HEK293T (cell line): Measurements from ENCODE around the gene KCNF1.

ENCODE experiments used
- CTCF ChIA-PET: fragments of 350-600 bp; formaldehyde crosslinking; extraction: SDS; loops from one replicate; lab custom pipeline; 2021; ENCODE audit warnings: antibody characterized with exemption, inconsistent platforms; lab: Yijun Ruan, JAX
- POLR2A ChIA-PET: fragments of 350-600 bp; formaldehyde crosslinking; extraction: SDS; loops from one replicate; lab custom pipeline; 2020; ENCODE audit warnings: antibody characterized with exemption, inconsistent platforms; lab: Yijun Ruan, JAX
- DNase-seq: peaks from one replicate; pipeline ENCODE4 v3.0.0; 2012; ENCODE audit warnings: mixed read lengths; ENCODE audit errors: extremely low spot score
- ARNT ChIP-seq: fragments of 450-650 bp; IDR thresholded peaks from 2 replicates; pipeline ENCODE4 v1.6.1; 2017; ENCODE audit warnings: mild to moderate bottlenecking
- BHLHE40 ChIP-seq: fragments of 450-650 bp; IDR thresholded peaks from 2 replicates; pipeline ENCODE4 v1.6.1; 2016; ENCODE audit warnings: mild to moderate bottlenecking, moderate library complexity, borderline replicate concordance
- CTBP1 ChIP-seq: fragments of 450-650 bp; IDR thresholded peaks from 2 replicates; pipeline ENCODE4 v1.6.1; 2016; ENCODE audit warnings: borderline replicate concordance
- ELF4 ChIP-seq: fragments of 450-650 bp; IDR thresholded peaks from 2 replicates; pipeline ENCODE4 v1.6.1; 2017; ENCODE audit warnings: antibody characterized with exemption
- FOXA1 ChIP-seq: fragments of 450-650 bp; IDR thresholded peaks from 2 replicates; pipeline ENCODE4 v1.6.1; 2016; ENCODE audit warnings: mild to moderate bottlenecking
- FOXK2 ChIP-seq: fragments of 450-650 bp; IDR thresholded peaks from 2 replicates; pipeline ENCODE4 v1.6.1; 2016; ENCODE audit warnings: mild to moderate bottlenecking
- FOXM1 ChIP-seq: fragments of 450-650 bp; IDR thresholded peaks from 2 replicates; pipeline ENCODE4 v1.6.1; 2017; ENCODE audit warnings: mild to moderate bottlenecking, borderline replicate concordance
- HDGF ChIP-seq: fragments of 450-650 bp; IDR thresholded peaks from 2 replicates; pipeline ENCODE4 v1.6.1; 2017; ENCODE audit warnings: antibody characterized with exemption, borderline replicate concordance
- L3MBTL2 ChIP-seq: fragments of 450-650 bp; conservative IDR thresholded peaks from 2 replicates; pipeline ENCODE4 v1.6.1; 2016; ENCODE audit warnings: mild to moderate bottlenecking
- LEF1 ChIP-seq: fragments of 450-650 bp; IDR thresholded peaks from 2 replicates; pipeline ENCODE4 v1.6.1; 2017; ENCODE audit warnings: mild to moderate bottlenecking, borderline replicate concordance
- NFRKB ChIP-seq: fragments of 450-650 bp; IDR thresholded peaks from 2 replicates; pipeline ENCODE4 v1.6.1; 2016; ENCODE audit warnings: mild to moderate bottlenecking, moderate library complexity
- PKNOX1 ChIP-seq: fragments of 450-650 bp; IDR thresholded peaks from 2 replicates; pipeline ENCODE4 v1.6.1; 2016
- SP1 ChIP-seq: fragments of 450-650 bp; IDR thresholded peaks from 2 replicates; pipeline ENCODE4 v1.6.1; 2017
- SUZ12 ChIP-seq: fragments of 450-650 bp; IDR thresholded peaks from 2 replicates; pipeline ENCODE4 v1.6.1; 2016; ENCODE audit warnings: mild to moderate bottlenecking
- TARDBP ChIP-seq: fragments of 450-650 bp; IDR thresholded peaks from 2 replicates; pipeline ENCODE4 v1.6.1; 2016
- ZNF384 ChIP-seq: fragments of 450-650 bp; IDR thresholded peaks from 2 replicates; pipeline ENCODE4 v1.6.1; 2016

The KCNF1 gene

GRCh38 chr2:10931710-10932255, 20.0 kb downstream of the KCNF1 start:
- DNase-seq = no peak
- CTCF ChIA-PET = no interaction called here
- no peak for TF ChIP-seq ELF4
- POLR2A ChIA-PET = no interaction called here

DNA sequence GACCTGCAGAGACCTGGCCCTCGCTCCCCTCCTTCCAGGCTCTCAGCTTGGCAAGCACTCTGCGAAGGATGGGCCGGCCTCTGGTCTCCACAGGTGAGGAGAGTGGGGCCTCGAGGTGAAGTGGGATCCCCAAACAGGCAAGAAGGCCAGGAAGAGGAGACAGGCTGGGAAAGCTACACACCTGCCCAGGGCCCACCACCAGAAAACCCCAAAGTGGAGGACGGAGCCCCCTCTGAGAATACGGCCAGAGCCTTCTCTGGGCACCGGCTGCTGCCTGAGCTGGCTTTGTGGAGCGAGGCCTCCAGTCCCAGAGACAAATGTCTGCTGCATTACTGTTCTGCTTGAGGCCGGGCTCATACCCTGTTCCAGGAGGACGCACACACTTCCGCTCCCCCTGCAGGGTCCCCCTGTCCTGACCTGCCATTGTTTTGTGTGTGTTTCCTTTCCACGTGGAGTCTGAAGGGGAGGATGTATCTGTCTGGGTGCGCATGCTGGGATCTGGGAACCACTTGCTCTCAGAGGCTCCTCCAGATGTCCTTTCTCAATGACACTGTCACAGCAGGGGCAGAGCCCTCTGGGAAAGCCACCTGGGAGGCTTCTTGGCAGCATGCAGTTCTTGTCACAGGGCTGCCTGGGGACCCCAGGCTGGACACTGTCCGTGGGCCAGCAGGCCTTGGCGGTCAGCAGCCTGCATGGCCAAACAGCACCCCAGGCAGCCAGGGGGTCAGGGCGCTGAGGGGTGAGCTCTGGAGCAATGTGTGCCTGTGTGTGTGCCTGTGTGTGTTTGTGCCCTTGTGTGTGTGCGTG, 20.8 kb downstream of the KCNF1 start:
- no peak for DNase-seq

DNA sequence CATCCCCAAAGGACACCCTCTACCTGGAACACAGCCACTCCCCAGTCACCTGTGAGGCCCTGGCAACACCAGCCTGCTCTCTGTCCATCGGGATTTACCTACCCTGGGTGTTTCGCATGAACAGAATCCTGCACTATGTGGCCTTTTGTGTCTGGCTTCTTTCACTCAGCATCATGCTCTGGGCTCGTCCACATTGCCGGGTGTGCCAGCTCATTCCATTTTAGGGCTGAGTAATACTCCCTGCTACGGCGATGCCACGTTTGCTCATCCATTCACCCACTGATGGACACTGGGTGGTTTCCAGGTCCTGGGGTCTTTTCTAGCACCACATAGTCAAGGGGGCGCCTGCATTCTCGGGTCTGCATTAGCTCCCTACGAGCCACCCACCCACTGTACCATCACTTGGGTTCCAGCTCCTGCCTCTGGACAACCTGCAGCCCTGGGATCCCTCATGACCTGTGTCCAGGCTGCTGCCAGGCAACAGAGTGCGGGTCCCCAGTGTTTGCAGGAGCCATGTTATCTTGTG, 22.0 kb downstream of the KCNF1 start:
- no peak for TF ChIP-seq L3MBTL2
- TF ChIP-seq FOXK2 = no peak
- no peak for TF ChIP-seq ARNT
- no peak for TF ChIP-seq CTBP1
- TF ChIP-seq TARDBP = no peak
- TF ChIP-seq BHLHE40 = no peak
- no peak for TF ChIP-seq SUZ12
- no peak for TF ChIP-seq NFRKB
- no peak for TF ChIP-seq PKNOX1
- TF ChIP-seq FOXA1 = no peak
- TF ChIP-seq FOXM1 = no peak
- TF ChIP-seq ELF4 = no peak
- no peak for TF ChIP-seq LEF1
- CTCF ChIA-PET = no interaction called here
- DNase-seq = no peak
- POLR2A ChIA-PET = no interaction called here

More for the DNA sequence above, 20.8 kb downstream of the KCNF1 start:
- POLR2A ChIA-PET = no interaction called here
- TF ChIP-seq HDGF (no peak), NFRKB (no peak), FOXK2 (no peak), SP1 (no peak)
- CTCF ChIA-PET = no interaction called here

GRCh38 chr2:10934308-10934978, 22.7 kb downstream of the KCNF1 start:
- POLR2A ChIA-PET = no interaction called here
- TF ChIP-seq PKNOX1 (no peak), ZNF384 (no peak), L3MBTL2 (no peak), BHLHE40 (no peak), HDGF (no peak), FOXA1 (no peak), ARNT (no peak), SP1 (no peak), ELF4 (no peak), SUZ12 (no peak), FOXM1 (no peak), LEF1 (no peak)
- no peak for DNase-seq
- CTCF ChIA-PET = no interaction called here

GRCh38 chr2:10934979-10935350, 23.2 kb downstream of the KCNF1 start:
- ChIA-PET POLR2A (no interaction called here), CTCF (no interaction called here)
- TF ChIP-seq FOXK2 (no peak), CTBP1 (no peak), FOXM1 (no peak), BHLHE40 (no peak), ELF4 (no peak), ZNF384 (no peak), TARDBP (no peak), PKNOX1 (no peak), SP1 (no peak), NFRKB (no peak), SUZ12 (no peak), LEF1 (no peak), FOXA1 (no peak), L3MBTL2 (no peak), HDGF (no peak), ARNT (no peak)
- no peak for DNase-seq

DNA sequence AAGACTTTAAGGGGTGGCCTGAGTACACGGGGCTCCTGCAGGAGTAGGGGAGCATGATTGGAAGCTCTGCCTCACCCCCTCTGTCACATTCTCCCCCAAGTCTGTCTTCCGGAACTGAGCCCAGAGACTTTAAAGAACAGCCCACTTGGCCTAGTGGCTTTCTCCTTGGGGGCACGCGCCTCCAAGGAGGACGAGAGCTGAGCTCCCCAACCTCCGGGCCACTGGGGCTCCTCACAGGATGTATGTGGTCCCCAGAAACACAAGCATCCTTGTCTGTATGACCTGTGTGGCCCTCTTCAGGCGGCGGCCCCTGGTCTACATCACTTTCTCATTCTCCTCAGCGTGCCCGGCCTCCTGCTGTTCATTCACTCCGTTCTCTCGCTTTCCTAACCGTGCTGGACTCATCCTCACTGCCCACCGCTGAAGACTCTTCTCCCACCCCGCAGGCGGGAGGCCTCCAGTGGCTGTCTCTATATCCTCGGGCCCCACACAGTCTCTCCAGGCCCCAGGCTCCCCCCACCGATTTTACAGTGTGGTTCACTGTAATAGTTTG, 23.7 kb downstream of the KCNF1 start:
- ChIA-PET CTCF (no interaction called here), POLR2A (no interaction called here)
- no peak for DNase-seq
- TF ChIP-seq PKNOX1 (no peak), FOXK2 (no peak), BHLHE40 (no peak), ELF4 (no peak), CTBP1 (no peak), HDGF (no peak), LEF1 (no peak), NFRKB (no peak), FOXM1 (no peak), L3MBTL2 (no peak), SUZ12 (no peak)
